Testis (tissue), 2 donors: Measurements from ENCODE around the gene KRTAP11-1.

Experiments
- POLR2A ChIP-seq: fragments of 450-650 bp; IDR thresholded peaks from one replicate; pipeline ENCODE4 v1.6.1; 2017; ENCODE audit warnings: antibody characterized with exemption, mild to moderate bottlenecking, moderate library complexity
- TF ChIP-seq, protein P1 (sequence below), 3 experiments: fragments of 450-650 bp in 2 of 3; fragments of 200-600 bp in 1 of 3; sonication (generic) in 1 of 3; IDR thresholded peaks; one replicate each; pipeline ENCODE4 v1.5.1; 2016 to 2019; ENCODE audit warnings: antibody characterized with exemption in 3 of 3, mild to moderate bottlenecking in 2 of 3, moderate library complexity in 1 of 3

GRCh38 chr21:30839304-30839703 lies 42.1 kb downstream of the KRTAP11-1 start:
- TF ChIP-seq, protein P1, sequence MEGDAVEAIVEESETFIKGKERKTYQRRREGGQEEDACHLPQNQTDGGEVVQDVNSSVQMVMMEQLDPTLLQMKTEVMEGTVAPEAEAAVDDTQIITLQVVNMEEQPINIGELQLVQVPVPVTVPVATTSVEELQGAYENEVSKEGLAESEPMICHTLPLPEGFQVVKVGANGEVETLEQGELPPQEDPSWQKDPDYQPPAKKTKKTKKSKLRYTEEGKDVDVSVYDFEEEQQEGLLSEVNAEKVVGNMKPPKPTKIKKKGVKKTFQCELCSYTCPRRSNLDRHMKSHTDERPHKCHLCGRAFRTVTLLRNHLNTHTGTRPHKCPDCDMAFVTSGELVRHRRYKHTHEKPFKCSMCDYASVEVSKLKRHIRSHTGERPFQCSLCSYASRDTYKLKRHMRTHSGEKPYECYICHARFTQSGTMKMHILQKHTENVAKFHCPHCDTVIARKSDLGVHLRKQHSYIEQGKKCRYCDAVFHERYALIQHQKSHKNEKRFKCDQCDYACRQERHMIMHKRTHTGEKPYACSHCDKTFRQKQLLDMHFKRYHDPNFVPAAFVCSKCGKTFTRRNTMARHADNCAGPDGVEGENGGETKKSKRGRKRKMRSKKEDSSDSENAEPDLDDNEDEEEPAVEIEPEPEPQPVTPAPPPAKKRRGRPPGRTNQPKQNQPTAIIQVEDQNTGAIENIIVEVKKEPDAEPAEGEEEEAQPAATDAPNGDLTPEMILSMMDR (IDR thresholded peaks at IDR 0.05): peak; percentile 20 to 38 (median 38)
- no peak for TF ChIP-seq POLR2A
